GM18499 (cell line): ENCODE results near the gene CTRB2.

Experiments used
- ATAC-seq: cut with Tn5 transposase; IDR thresholded peaks from one replicate; pipeline ENCODE4 v1.9.1; 2021; ENCODE audit warnings: moderate number of reproducible peaks; ENCODE audit not compliant: insufficient read depth, unreplicated experiment

Gene CTRB2

GRCh38 chr16:75206749-75207451 is at the start of gene CTRB2:
Gene CTRB2 (minus strand): TSS chr16:75207161. CDS start chr16:75207141, 20 bp downstream.
- no peak for ATAC-seq

- no peak for ATAC-seq
These were observed 49.2 kb upstream of the CTRB2 start for GRCh38 chr16:75256059-75256571.

DNA sequence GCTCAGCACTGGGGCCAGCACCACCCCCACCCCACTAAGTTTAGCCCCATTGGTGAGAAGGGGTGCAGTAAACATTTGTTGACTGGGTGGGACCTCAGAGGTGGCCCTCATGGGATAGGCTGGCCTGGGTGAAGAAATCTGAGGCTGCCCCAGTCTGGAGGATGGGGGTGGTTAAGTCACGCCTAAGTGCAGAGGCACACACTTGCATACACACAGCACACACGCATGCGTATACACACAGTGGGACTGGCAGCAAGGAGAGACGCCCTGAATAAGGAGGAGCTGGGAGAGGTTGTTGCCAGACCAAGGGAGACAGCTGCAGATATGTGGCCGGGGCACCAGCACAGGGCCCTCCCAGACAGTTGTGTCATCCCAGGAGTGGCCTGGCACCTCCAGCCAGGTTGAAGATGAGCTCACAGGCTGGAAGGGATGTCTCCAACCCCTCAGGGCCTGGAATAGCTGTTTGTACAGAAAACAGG is 47.4 kb upstream of the CTRB2 start:
- no peak for ATAC-seq

- ATAC-seq: no peak
These were observed 46.3 kb upstream of the CTRB2 start for GRCh38 chr16:75252946-75253911.

DNA sequence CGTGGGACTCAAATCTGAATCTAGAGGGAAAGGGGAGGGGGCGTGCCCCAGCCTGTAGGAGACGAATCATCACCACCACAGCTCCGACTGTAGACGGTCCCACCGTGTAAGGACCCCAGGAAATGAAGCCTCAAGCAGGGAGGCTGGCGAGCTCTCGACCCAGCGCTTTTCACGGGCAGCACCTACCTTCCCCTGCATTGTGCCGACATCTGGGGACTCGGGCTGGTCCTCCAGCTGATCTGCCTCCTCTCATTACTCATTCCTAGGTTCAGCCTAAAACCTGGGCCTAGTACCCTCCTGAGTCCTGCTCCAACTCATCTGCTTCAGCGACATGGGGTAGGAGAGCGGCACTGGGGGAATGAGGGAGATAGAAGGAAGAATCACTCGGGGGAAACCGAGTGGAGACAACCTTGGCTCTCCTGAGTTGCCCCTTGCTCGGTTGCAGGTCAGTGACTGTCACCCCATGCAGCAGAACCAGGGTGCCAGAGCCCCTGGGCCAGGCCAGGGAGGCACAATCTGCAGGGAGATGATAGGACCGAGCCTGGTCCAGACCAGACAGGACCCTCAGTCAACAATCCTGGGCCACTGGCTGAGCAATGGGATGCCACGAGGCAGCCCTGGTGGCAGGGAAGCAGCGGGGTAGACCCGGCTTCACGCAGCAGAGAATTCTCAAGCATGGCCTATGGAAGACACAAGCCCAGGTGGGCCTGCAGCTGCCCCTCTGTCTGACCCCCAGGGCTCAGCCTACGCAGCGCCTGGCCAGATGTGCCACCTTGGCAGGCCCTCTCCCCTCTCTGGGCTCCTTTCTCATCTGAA is 45.3 kb upstream of the CTRB2 start:
- no peak for ATAC-seq

- peak; percentile 62 for ATAC-seq
These were observed 44.5 kb upstream of the CTRB2 start, which contains the start of gene BCAR1 for GRCh38 chr16:75251280-75252048. Gene BCAR1 (minus strand): TSS chr16:75251624. CDS start chr16:75251482, 142 bp downstream.

GRCh38 chr16:75250809-75251279 is 43.9 kb upstream of the CTRB2 start:
- peak; percentile 9 for ATAC-seq

DNA sequence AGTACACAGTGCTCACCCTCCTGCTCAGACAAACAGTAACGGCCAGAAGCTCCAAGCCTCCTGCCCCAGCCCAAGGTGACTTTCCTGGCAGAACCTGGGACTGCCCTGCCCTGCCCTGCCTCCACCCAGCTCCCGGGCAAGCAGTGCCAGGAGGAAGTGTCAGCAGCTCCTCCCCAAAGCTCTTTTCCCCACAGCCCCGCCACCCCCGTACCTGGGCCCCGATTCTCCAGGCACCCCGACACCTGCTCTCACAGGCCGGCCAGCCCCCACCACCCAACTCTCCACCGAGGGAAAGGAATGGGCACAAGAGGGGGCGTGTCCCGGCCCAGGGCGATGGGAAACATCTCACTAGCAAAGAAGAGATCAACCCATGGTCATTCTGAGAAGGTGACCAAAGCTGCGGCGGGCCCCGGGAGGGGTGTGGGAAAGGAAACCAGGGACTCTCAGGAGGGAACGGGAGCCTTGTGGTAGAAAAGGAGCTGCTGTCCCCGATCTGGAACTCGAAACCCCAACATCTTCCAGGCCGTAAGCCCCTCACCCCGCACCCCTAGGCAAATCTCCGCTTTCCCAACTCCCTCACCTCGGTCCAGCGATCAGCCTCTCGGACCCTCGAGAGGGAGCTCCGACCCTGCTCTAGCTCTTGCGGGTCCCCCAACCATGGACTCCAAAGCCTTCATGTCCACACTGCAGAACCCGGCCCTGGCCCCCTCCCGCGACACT is 43.3 kb upstream of the CTRB2 start:
- no peak for ATAC-seq

- no peak for ATAC-seq
These were observed 42.5 kb upstream of the CTRB2 start for GRCh38 chr16:75249441-75249840.

DNA sequence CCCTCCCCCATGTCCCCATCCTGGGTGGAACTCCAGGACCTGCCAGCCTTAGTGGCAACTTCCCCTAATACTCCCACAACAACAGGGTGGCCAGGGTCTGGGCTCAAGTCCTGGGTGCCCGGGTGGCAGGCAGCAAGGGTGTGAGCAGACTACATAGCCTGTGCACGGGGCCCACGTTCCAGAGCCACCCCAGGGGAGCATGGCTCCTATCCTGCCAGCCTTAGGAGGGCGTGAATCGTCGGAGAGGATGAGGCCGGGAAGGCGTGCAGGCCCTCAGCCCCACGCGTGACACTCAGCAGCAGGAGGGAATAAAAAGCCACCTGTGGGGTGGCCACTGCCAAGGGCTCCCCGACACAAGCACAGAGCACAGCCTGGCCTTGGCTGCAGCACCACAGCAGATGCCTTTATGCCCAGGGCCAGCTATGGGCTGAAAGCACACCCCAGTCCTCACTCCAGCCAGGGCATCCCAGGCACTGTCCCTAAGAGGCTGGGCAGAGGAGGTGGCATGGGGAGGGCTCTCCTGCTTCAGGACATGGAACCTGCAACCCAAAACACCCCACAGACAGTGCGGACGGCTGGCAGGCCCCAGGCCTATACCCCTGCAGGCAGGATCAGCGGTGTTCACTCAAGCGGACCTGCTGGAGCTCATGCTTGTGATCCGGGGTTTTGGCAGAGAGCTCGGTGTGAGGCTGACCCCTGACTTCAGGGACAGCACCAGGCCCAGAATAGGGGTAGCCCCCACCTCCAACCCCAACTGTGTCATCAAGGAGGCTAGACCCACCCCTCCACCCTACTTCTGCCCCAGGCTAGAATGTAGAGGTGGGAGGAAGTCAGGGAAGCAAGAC is 41.8 kb upstream of the CTRB2 start:
- no peak for ATAC-seq

DNA sequence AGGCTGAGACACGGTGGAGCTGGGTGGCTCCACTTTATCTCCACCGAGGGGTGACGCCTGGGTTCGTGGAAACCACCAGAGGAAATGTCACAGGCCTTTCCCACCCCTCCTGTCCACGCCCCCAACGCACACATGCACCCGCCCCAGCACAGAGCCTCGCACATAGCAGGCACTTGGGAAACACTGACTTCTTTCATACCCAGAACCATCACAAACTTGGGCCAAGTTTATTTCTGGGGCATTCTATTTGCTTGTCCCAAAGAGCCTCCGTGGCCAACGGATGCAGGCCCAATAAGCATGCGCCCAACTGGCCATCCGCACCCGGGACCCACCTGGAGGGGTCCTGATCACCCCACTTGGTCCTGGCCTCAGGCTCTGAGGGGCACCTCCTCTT is 41.2 kb upstream of the CTRB2 start:
- ATAC-seq: no peak

DNA sequence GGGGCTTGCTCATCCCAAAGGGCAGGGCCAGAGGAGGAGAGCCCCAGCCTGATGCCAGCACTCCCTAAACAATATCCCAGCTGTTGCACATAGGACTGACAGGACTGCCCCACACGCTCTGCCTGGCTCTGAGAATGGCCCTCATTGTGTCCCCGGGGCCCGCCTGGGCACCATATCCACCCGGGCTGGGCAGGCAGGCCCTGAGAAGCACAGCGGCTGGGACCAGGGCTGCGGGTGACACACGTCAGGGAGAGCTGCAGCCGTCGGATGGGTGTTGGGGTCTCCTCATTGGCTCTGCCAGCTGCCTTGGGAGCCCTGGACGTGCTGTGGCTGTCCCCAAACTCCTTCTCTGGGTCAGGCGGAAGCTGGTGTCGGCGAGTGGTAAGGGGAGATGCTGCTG is 40.3 kb upstream of the CTRB2 start:
- no peak for ATAC-seq

DNA sequence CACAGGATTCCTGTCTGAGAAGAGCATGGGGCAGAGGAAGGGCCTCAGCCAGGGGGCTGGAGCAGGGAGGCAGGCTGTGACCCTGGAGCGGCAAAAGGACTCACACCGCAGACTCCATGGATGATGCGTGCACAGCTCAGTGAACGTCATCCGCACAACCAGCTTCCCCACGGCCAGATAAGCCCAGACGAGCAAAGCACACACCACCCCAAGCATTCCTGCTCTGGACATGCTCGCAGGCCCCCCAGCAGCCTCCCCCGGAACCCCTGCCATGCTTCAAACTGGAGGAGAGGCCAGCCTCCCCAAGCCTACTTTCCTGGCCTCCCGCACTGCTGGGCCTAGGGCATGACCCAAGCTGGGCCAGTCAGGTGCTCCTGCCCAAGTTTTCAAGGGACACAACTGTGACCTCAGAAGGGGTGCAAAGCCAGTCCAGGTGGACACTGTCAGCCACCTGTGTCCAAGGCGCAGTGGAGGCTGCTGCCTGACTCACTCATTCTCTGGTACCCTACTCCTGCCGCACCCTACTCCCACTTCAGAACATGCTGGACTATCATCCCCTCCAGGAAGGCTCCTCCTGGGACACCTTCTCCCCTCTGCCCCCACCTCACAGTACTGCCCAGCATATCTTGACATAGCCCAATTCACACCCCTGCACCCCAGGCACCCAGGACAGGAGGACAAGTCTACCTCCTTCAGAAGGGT is 39.7 kb upstream of the CTRB2 start:
- ATAC-seq: no peak

GRCh38 chr16:75244844-75245758 is 38.1 kb upstream of the CTRB2 start:
- ATAC-seq: no peak

DNA sequence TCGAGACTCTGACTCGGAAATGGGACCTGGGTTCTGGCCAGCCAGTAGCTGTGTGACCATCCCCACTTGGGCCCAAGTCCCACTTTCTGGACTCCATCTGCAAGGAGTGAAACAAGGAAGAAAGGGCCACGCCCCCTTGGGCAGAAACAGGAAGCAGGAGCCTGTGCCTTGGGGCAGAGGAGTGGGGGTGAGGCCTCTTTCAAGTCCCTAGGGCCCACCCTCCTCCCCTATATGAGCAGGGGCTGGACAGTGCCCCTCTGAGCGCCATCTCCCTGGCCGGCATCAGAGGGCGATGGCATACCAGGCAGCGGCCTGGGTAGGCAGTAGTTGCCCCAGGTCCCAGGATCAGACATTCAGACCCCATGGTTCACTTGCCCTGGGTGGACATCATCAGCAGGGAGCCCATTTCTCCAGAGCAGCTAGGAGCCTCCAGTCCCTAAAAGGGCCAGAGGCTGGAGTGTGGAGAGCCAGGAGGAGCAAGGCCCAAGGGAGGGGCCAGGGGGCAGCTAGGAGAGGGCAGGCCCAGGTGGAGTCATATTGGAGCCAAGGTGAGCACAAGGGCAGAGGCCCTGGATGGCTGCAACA is 37.4 kb upstream of the CTRB2 start:
- ATAC-seq: no peak
